Skeletal muscle tissue (tissue), 4 donors: ENCODE data around the gene BABAM2. TPM values are rescaled to one million over a fixed set of nuclear protein-coding genes. Genes with fewer than 3 reads are reported as not detected.

Experiments used
- H3K27ac ChIP-seq: one replicate; pipeline ENCODE4 v1.7.0; 2013; ENCODE audit warnings: mild to moderate bottlenecking, low read depth, low read length, inconsistent platforms
- H3K27me3 ChIP-seq, 3 donors: one replicate each; pipeline ENCODE4 v1.7.0; 2013; ENCODE audit warnings: low read length in 3 of 3; ENCODE audit not compliant: control insufficient read depth in 3 of 3, insufficient read depth in 3 of 3
- H3K36me3 ChIP-seq, 3 donors: one replicate each; pipeline ENCODE4 v1.7.0; 2013; ENCODE audit warnings: low read length in 3 of 3; ENCODE audit not compliant: control insufficient read depth in 3 of 3, insufficient read depth in 3 of 3
- H3K4me1 ChIP-seq, 3 donors: one replicate each; pipeline ENCODE4 v1.7.0; 2013; ENCODE audit warnings: low read length in 3 of 3, mild to moderate bottlenecking in 3 of 3; ENCODE audit not compliant: control insufficient read depth in 3 of 3, insufficient read depth in 3 of 3
- H3K4me3 ChIP-seq, 3 donors: one replicate each; pipeline ENCODE4 v1.7.0; 2013; ENCODE audit warnings: low read length in 3 of 3
- H3K9ac ChIP-seq, 3 donors: one replicate each; pipeline ENCODE4 v1.7.0; 2013; ENCODE audit warnings: low read length in 3 of 3, mild to moderate bottlenecking in 3 of 3, moderate library complexity in 2 of 3, low read depth in 1 of 3
- H3K9me3 ChIP-seq, 3 donors: one replicate each; pipeline ENCODE4 v1.7.0; 2013; ENCODE audit warnings: low read length in 3 of 3; ENCODE audit not compliant: control insufficient read depth in 3 of 3
- total RNA-seq: library from RNA; depleted of rRNA; stranded (reverse); fragments of >200 nt; gene quantifications from one replicate; pipeline ENCODE4 v1.2.3, GENCODE V29; 2014
- donor health status: Osteomylitis.

BABAM2 gene
- total RNA-seq, 1 donor from 2014 or later = 24.0 TPM

GRCh38 chr2:28274911-28275685 is 384.6 kb downstream of the BABAM2 start:
- Histone ChIP-seq H3K4me1 (peaks cover 13 to 31% (median 27%) of the 10 kb centered on the region in 3 donors), H3K27me3 (no peaks in the 10 kb centered on the region), H3K9ac (no peak overlapping the region), H3K27ac (peak overlapping the region; percentile 53), H3K9me3 (no peaks in the 10 kb centered on the region), H3K36me3 (no peaks in the 10 kb centered on the region), H3K4me3 (no peak overlapping the region)

DNA sequence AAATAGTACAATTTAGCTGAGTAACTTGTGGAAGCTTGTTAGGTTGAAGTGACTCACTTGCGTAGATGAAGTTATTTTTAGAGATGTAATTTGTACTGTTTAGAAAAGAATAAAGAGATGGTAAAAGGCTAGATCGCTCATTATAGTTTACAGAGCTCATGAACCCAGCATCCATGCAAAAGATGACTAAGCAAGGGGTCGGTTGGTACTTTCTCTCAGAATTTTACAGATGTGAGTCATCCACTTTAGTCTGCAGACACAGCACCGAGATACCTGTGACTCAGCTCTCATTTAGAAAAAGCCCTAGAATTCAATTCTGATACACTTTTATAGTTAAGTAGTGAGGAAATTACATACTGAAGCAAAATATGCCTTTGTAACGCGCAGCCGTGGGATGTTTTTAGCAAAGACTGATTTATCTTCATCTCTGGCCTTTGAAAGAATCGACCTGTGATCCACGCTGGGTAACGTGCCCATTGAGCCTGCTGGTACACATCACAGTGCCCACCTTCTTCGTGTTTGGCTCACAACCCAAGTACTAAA is 385.6 kb downstream of the BABAM2 start:
- H3K4me3 ChIP-seq = no peak overlapping the region
- peaks cover 13 to 31% (median 26%) of the 10 kb centered on the region in 3 donors for H3K4me1 ChIP-seq
- H3K9me3 ChIP-seq = no peaks in the 10 kb centered on the region
- H3K27me3 ChIP-seq = no peaks in the 10 kb centered on the region
- H3K9ac ChIP-seq = no peak overlapping the region
- no peaks in the 10 kb centered on the region for H3K36me3 ChIP-seq
- no peak overlapping the region for H3K27ac ChIP-seq

- peaks cover 13 to 31% (median 24%) of the 10 kb centered on the region in 3 donors for H3K4me1 ChIP-seq
- H3K4me3 ChIP-seq = no peak overlapping the region
- no peaks in the 10 kb centered on the region for H3K27me3 ChIP-seq
- H3K27ac ChIP-seq = no peak overlapping the region
- H3K9ac ChIP-seq = no peak overlapping the region
- no peaks in the 10 kb centered on the region for H3K36me3 ChIP-seq
- H3K9me3 ChIP-seq = no peaks in the 10 kb centered on the region
Observed at GRCh38 chr2:28276807-28277206, 386.3 kb downstream of the BABAM2 start.

GRCh38 chr2:28277466-28277865 is 386.9 kb downstream of the BABAM2 start:
- Histone ChIP-seq H3K4me3 (no peak overlapping the region), H3K4me1 (peaks cover 13 to 31% (median 24%) of the 10 kb centered on the region in 3 donors), H3K9me3 (no peaks in the 10 kb centered on the region), H3K27ac (no peak overlapping the region), H3K36me3 (no peaks in the 10 kb centered on the region), H3K27me3 (no peaks in the 10 kb centered on the region), H3K9ac (no peak overlapping the region)

GRCh38 chr2:28279371-28279770 is 388.8 kb downstream of the BABAM2 start:
- H3K9ac ChIP-seq = no peak overlapping the region
- no peak overlapping the region for H3K27ac ChIP-seq
- no peaks in the 10 kb centered on the region for H3K27me3 ChIP-seq
- H3K4me1 ChIP-seq = peaks cover 13 to 25% (median 23%) of the 10 kb centered on the region in 3 donors
- no peaks in the 10 kb centered on the region for H3K9me3 ChIP-seq
- H3K4me3 ChIP-seq = no peak overlapping the region
- H3K36me3 ChIP-seq = no peaks in the 10 kb centered on the region

DNA sequence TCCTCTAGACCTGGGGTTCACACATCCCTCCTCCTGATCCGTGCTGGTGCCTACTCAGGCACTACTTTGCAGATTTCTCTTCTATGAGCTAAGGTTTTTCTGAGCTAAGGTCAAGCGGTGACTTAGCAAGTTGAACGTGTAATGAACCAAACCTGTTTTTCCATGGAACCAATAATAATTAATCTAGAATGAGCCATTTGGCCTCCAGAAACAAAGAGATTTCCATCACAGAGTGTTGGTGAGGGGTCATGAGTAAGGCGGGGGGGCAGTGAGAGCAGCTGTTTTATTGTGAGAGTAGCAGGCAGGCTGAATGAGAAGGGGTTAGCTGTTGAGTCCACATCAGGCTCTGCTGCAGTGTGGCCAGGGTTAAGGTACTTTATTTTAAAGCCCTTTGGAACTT is 390.1 kb downstream of the BABAM2 start:
- H3K36me3 ChIP-seq = no peaks in the 10 kb centered on the region
- H3K4me1 ChIP-seq = peaks cover under 1 to 12% (median 11%) of the 10 kb centered on the region in 3 donors
- no peaks in the 10 kb centered on the region for H3K9me3 ChIP-seq
- no peak overlapping the region for H3K4me3 ChIP-seq
- H3K27me3 ChIP-seq = no peaks in the 10 kb centered on the region
- H3K9ac ChIP-seq = no peak overlapping the region
- no peak overlapping the region for H3K27ac ChIP-seq

DNA sequence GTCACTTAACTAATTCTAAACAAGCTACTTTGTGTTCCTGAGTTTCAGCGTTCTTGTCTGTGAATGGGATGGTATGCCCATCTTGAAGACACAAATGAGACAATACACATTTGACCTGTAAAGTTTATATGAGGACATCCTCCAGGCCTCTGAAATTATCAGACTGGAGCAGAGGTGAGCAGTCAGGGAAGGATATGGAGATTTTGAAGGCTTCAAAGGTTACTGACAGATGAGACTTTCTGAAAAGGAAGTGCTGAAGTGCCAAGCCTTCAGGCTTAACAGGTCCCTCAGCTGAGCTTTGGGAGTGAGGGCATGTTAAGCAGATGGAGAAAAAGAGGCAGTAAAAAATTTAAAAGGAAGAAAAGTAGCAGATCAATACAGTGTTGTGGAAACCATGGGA is 391.2 kb downstream of the BABAM2 start:
- no peak overlapping the region for H3K27ac ChIP-seq
- H3K9ac ChIP-seq = no peak overlapping the region
- no peaks in the 10 kb centered on the region for H3K36me3 ChIP-seq
- no peaks in the 10 kb centered on the region for H3K9me3 ChIP-seq
- peaks cover 0 to 10% (median 4%) of the 10 kb centered on the region in 3 donors for H3K4me1 ChIP-seq
- no peaks in the 10 kb centered on the region for H3K27me3 ChIP-seq
- no peak overlapping the region for H3K4me3 ChIP-seq

DNA sequence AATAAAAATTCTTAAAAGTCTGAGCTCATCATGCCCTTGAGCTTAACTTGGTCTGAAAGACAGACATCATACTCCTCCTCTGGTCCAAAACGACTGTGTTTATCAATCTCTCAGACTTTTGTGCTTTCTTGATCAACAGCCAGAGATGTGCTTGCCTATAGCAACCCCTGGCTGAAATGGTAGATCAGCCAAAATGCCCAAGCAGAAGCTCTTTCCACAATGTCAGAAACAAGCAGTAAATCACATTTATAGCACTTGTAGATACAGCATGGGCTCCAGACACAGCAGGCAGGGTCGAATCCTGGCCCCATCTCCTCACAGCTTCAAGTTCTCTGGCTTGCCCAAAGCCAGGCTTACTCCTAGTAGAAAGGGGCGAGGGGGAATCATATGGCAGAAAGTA is 391.7 kb downstream of the BABAM2 start:
- H3K27ac ChIP-seq = no peak overlapping the region
- no peaks in the 10 kb centered on the region for H3K27me3 ChIP-seq
- no peak overlapping the region for H3K9ac ChIP-seq
- H3K4me1 ChIP-seq = peaks cover 0 to 7% (median 0%) of the 10 kb centered on the region in 3 donors
- H3K9me3 ChIP-seq = no peaks in the 10 kb centered on the region
- no peaks in the 10 kb centered on the region for H3K36me3 ChIP-seq
- no peak overlapping the region for H3K4me3 ChIP-seq

DNA sequence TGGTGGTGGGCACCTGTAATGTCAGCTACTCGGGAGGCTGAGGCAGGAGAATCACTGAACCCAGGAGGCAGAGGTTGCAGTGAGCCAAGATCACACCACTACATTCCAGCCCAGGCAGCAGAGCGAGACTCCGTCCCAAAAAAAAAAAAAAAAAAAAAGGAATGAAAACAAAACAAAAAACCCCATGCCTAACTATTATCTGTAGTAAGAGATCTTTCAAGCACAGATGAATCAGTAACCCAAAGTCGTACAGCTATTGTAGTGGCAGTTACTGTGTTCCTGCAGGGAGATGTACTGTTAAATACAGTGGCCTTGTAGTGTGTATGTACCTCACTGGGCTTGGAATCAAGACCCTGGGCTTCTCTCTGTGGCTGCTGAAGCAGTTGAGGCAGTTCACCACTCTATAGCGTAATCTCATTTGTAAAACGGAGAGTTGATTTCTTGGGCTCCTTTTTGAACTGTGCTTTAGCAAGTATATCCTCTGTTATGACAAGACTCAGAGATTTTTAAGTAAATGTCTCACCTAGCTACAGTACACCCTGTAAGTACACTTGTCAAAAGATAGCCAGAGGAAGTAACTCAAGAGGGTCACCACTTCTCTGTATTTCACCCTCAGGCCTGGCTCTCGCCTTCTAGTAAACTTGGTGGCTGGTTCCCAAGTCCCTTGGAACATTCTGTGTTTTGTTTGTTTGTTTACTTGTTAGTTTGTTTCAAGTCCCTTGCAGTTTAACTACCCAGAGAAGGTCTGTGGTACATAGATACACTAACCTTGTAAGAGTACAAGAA is 392.5 kb downstream of the BABAM2 start:
- Histone ChIP-seq H3K4me1 (peaks cover 0 to 11% (median 0%) of the 10 kb centered on the region in 3 donors), H3K27ac (no peak overlapping the region), H3K4me3 (no peak overlapping the region), H3K36me3 (no peaks in the 10 kb centered on the region), H3K9ac (no peak overlapping the region), H3K27me3 (no peaks in the 10 kb centered on the region), H3K9me3 (no peaks in the 10 kb centered on the region)

- no peak overlapping the region for H3K9ac ChIP-seq
- no peaks in the 10 kb centered on the region for H3K36me3 ChIP-seq
- no peaks in the 10 kb centered on the region for H3K9me3 ChIP-seq
- H3K4me1 ChIP-seq = peaks cover 0 to 11% (median 0%) of the 10 kb centered on the region in 3 donors
- H3K27ac ChIP-seq = no peak overlapping the region
- no peaks in the 10 kb centered on the region for H3K27me3 ChIP-seq
- no peak overlapping the region for H3K4me3 ChIP-seq
Observed at GRCh38 chr2:28283861-28284260, 393.3 kb downstream of the BABAM2 start.
